Stomach (tissue), 4 donors: ENCODE results near the gene PNMA6E.

Source experiments
- POLR2A ChIP-seq, 4 donors: fragments of 450-650 bp; IDR thresholded peaks; one replicate each; pipeline ENCODE4 v1.6.1; 2016; ENCODE audit warnings: antibody characterized with exemption in 4 of 4, control low read depth in 2 of 4, mild to moderate bottlenecking in 1 of 4, moderate library complexity in 1 of 4
- POLR2AphosphoS5 ChIP-seq, 3 donors: sonication (generic); formaldehyde crosslinking; IDR thresholded peaks; one replicate each; pipeline ENCODE4 v1.6.1; 2016; ENCODE audit warnings: antibody characterized with exemption in 3 of 3
- TF ChIP-seq, protein P1 (sequence below), 7 experiments: fragments of 450-650 bp in 4 of 7; fragments of 200-600 bp in 3 of 7; sonication (generic) in 3 of 7; IDR thresholded peaks; one replicate each; pipeline ENCODE4 v1.5.1; 2016 to 2019; ENCODE audit warnings: antibody characterized with exemption in 7 of 7, control low read depth in 2 of 7, mild to moderate bottlenecking in 1 of 7

DNA sequence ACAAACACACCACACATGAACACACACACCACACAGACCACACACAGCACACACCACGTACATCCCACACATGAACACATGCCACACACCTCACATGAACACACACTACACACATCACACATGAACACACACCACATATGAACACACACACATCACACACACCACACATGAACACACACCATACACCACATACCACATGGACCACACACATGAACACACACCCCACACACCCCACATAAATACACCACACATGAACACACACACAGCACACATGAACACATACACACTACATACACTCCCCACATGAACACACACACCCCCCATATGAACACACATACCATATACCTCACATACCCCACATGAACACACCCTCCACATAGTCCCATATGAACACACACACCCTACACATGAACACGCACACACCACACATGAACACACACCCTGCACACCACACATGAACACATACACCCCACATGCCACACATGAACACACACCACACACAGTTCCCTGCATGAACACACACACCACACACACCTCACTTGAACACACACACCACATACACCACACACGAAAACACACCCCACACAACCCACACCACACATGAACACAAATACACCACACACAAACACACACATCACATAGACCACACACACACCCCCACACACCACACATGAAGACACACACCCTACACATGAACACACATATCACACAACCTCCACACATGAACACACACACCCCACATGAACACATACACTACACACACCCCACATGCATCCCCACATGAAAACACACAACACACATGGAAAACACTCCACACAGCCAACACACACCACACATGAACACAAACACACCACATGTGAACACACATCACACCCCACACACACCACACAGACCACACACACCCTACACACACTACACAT, 18.3 kb downstream of the PNMA6E start:
- TF ChIP-seq, protein P1, sequence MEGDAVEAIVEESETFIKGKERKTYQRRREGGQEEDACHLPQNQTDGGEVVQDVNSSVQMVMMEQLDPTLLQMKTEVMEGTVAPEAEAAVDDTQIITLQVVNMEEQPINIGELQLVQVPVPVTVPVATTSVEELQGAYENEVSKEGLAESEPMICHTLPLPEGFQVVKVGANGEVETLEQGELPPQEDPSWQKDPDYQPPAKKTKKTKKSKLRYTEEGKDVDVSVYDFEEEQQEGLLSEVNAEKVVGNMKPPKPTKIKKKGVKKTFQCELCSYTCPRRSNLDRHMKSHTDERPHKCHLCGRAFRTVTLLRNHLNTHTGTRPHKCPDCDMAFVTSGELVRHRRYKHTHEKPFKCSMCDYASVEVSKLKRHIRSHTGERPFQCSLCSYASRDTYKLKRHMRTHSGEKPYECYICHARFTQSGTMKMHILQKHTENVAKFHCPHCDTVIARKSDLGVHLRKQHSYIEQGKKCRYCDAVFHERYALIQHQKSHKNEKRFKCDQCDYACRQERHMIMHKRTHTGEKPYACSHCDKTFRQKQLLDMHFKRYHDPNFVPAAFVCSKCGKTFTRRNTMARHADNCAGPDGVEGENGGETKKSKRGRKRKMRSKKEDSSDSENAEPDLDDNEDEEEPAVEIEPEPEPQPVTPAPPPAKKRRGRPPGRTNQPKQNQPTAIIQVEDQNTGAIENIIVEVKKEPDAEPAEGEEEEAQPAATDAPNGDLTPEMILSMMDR (IDR thresholded peaks at IDR 0.05): no peak
- no peak for TF ChIP-seq POLR2A (IDR thresholded peaks at IDR 0.05)
- TF ChIP-seq POLR2AphosphoS5 (IDR thresholded peaks at IDR 0.05): no peak
